Islet precursor cell (in vitro differentiated cells): ENCODE data around the gene LIMD2.

Source experiments
- DNase-seq: peaks from one replicate; pipeline ENCODE4 v3.0.0-alpha.2; 2018

Gene LIMD2

DNA sequence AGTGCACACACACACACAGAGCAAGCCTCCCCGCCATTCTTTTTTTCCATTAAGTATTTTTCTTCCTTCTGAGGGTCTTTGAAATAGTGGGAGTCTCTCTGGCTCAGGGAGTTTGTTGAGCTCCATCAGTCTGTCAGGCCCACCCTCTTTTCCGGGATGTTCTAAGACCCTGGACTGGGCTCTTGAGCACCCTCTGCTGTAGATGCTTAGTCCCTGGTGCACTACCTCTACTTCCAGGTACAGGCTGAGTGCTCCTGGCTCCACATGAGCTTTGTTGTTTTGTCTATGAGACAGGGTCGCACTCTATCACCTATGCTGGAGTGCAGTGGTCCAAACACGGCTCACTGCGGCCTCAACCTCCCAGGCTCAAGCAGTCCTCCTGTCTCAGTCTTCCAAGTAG lies 20.7 kb downstream of the LIMD2 start:
- DNase-seq = no peak

DNA sequence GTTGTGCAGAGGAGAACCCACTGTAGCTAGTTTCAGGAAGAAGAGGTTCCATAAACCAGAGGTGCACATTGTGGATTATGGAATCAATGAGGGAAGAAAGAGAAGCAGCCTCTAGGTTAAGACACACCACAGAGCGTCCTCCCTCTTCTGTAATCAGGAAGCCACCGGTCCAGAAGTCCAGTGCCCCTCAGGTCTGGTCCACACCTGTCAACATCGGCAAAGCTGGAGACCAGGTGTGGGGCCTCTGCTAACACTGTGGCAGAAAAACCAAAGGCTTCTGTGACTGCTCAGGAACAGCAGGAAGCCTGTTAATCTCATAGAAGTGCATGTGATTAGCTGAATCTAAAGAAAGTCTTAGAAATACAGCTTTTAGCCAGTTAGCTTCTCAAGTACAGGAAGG lies 23.3 kb downstream of the LIMD2 start:
- DNase-seq = no peak

- no peak for DNase-seq
Measured at GRCh38 chr17:63675607-63676546, 24.0 kb downstream of the LIMD2 start.

- no peak for DNase-seq
Measured at GRCh38 chr17:63675231-63675606, 24.7 kb downstream of the LIMD2 start.

- DNase-seq = no peak
Measured at GRCh38 chr17:63672856-63673255, 27.1 kb downstream of the LIMD2 start.

- DNase-seq = no peak
Measured at GRCh38 chr17:63665527-63666214, 34.3 kb downstream of the LIMD2 start.

DNA sequence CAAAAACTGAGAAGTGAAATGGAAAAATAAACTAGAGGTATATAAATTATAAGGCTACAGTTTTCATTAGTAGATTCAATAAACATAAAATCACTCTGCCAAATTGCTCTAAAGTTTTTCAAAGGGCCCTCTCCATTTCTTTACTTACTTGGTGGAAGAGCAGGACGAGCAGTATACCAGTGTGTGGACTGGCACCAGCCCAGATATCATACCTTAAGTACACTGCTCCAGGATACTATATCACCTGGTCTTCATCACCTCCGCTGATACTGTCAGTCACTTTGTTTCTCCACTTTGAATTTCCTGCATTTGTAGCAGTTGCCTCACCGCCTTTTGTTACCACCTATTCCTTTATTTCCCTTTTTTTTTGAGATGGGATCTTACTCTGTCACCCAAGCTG lies 40.1 kb downstream of the LIMD2 start:
- DNase-seq = no peak

GRCh38 chr17:63658366-63658765 lies 41.6 kb downstream of the LIMD2 start:
- DNase-seq = no peak

GRCh38 chr17:63657786-63658185 lies 42.1 kb downstream of the LIMD2 start:
- DNase-seq = no peak

DNA sequence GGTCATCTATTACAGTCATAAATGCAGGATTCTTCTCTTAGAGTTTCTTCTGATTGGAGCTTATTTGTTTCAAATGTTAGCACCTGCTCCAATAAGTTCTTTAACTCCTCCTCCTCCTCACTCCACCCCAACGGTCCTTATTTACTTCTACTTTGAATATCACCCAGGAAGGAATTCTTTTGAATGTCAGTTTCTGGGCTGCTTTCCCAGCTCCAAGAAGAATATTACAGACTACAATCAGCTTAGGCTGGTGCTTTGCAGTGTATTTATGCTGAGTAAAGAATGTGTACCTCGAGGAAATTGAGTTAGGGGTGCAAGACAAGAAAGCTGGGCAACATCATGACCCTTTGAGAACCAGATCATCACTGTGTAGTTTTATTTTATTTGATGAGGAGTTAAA lies 46.9 kb downstream of the LIMD2 start:
- no peak for DNase-seq

DNA sequence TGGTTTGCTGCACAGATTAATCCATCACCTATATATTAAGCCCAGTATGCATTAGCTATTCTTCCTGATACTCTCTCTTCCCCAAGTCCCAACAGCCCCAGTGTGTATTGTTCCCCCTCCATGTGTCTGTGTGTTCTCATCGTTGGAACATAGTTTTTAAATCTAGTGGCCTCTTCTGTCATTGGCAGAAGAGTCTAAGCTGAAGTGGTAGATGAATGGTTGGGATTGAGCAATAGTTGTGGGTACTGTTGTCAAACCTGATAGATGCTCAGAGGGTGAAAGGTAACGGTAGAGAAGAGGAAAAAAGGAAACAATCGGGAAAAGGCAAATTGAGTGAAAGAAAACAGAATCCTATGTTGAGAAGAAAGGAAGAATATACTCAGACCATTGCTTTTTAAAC lies 47.8 kb downstream of the LIMD2 start:
- no peak for DNase-seq

- DNase-seq = no peak
Measured at GRCh38 chr17:63649813-63650212, 50.1 kb downstream of the LIMD2 start.

DNA sequence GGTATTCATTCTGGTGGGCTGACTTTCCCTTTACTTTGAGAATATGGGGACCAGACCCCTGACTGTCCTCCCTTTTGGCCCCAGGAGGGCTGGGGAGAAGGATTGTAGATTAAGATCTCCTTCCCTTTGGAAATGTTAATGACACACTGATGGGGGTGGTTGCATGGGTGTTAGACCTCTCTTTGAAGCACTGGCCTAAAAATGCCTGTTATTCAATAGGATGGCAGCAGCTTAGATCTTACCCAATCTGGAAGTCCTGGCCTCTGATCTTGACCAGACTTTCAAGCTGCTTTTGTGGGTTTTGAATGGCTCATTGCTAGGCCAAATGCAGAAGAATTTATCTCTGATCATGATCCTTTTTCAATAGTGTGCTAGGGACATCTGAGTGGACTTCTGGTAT lies 52.0 kb downstream of the LIMD2 start:
- DNase-seq = peak; percentile 74

DNA sequence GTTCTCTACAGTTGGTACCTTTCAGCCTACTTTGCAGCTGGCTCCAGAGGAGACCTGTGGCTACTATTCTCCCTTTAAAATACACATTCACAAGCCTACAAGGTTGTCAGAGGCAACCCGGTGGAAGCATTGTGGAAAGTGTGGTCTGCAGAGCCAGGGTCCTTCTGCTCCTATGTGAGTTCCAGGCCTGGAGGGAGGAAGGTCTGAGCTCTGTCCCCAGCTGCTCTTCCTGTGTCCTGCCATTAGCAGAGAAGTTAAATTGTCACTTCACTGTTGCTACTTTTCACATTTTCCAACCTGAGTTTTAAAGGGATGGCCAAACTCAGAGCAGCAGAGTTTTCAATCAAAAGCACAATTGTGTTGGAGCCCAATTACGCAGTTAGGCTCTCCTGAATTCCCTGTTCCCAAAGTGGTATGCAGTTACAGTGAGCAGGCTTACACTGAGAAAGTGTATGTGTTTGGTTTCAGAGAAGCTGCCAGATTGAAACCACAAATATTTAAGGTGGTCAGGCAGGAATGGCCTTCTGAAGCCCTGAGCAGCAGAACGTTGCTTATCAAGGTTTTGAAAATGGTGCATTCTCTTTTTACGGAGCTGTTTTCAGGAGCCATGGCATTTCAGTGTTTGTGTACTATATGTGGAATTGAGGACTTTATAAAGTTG lies 52.7 kb downstream of the LIMD2 start:
- peak; percentile 92 for DNase-seq

GRCh38 chr17:63646488-63646806 lies 53.5 kb downstream of the LIMD2 start:
- DNase-seq = no peak
